HEK293 (cell line): ENCODE data around the gene SRPRB.

Source experiments
- CTCF ChIA-PET: fragments of 350-600 bp; formaldehyde crosslinking; extraction: SDS; loops from one replicate; lab custom pipeline; 2021; ENCODE audit warnings: antibody characterized with exemption; lab: Yijun Ruan, JAX
- POLR2A ChIA-PET: fragments of 300-600 bp; formaldehyde crosslinking; extraction: SDS; loops from one replicate; lab custom pipeline; 2020; ENCODE audit warnings: antibody characterized with exemption, inconsistent platforms; lab: Yijun Ruan, JAX
- H3K27ac ChIP-seq: fragments of 200-500 bp; sonication (Bioruptor generic); 2 replicates; pipeline ENCODE4 v1.5.1; 2014; ENCODE audit warnings: low read depth, low read length, control low read depth, inconsistent platforms; ENCODE audit errors: extremely low read depth
- H3K36me3 ChIP-seq, 2 experiments: fragments of 200-500 bp in 1 of 2; sonication (Bioruptor generic) in 1 of 2; 1 replicate in 1 of 2; 2 replicates in 1 of 2; pipeline ENCODE4 v1.5.1; 2014 to 2017; ENCODE audit warnings: inconsistent platforms in 2 of 2, low read length in 2 of 2; ENCODE audit not compliant: control insufficient read depth in 2 of 2, insufficient read depth in 1 of 2
- H3K4me1 ChIP-seq: fragments of 200-500 bp; sonication (Bioruptor generic); 2 replicates; pipeline ENCODE4 v1.5.1; 2014; ENCODE audit warnings: mild to moderate bottlenecking, low read length, inconsistent platforms; ENCODE audit not compliant: control insufficient read depth, insufficient read depth
- H3K4me3 ChIP-seq: 2 replicates; pipeline ENCODE4 v1.5.1; 2011; ENCODE audit warnings: low read depth, mild to moderate bottlenecking, control low read depth, low read length, moderate library complexity
- H3K9me3 ChIP-seq: fragments of 200-500 bp; sonication (Bioruptor generic); 2 replicates; pipeline ENCODE4 v1.5.1; 2014; ENCODE audit warnings: low read depth, low read length, inconsistent platforms; ENCODE audit not compliant: control insufficient read depth, insufficient read depth
- CTCF ChIP-seq: fragments of 450-650 bp; formaldehyde crosslinking; IDR thresholded peaks from 2 replicates; pipeline ENCODE4 v1.5.1; 2016; ENCODE audit warnings: missing biosample characterization, missing genetic modification characterization
- KLF10 ChIP-seq: fragments of 450-650 bp; IDR thresholded peaks from 2 replicates; pipeline ENCODE4 v1.5.1; 2018; ENCODE audit warnings: missing biosample characterization, mild to moderate bottlenecking, missing genetic modification characterization
- PATZ1 ChIP-seq: fragments of 450-650 bp; formaldehyde crosslinking; IDR thresholded peaks from 2 replicates; pipeline ENCODE4 v1.5.1; 2016; ENCODE audit warnings: missing biosample characterization, missing genetic modification characterization
- PBX3 ChIP-seq: sonication (generic); formaldehyde crosslinking; IDR thresholded peaks from 2 replicates; pipeline ENCODE4 v1.8.1; 2022; ENCODE audit warnings: mild to moderate bottlenecking, moderate library complexity, missing genetic modification reagents
- TCF7L2 ChIP-seq: IDR thresholded peaks from 2 replicates; pipeline ENCODE4 v1.6.1; 2011; ENCODE audit warnings: low read depth, mild to moderate bottlenecking, inconsistent platforms, low read length, moderate library complexity, borderline replicate concordance
- YY1 ChIP-seq: fragments of 450-650 bp; formaldehyde crosslinking; IDR thresholded peaks from 2 replicates; pipeline ENCODE4 v1.5.1; 2018; ENCODE audit warnings: missing biosample characterization, missing genetic modification characterization
- ZBTB11 ChIP-seq: fragments of 450-650 bp; formaldehyde crosslinking; conservative IDR thresholded peaks from 2 replicates; pipeline ENCODE4 v1.5.1; 2016; ENCODE audit warnings: low read depth, missing biosample characterization, missing genetic modification characterization
- ZBTB20 ChIP-seq: fragments of 450-650 bp; formaldehyde crosslinking; IDR thresholded peaks from 2 replicates; pipeline ENCODE4 v1.5.1; 2016; ENCODE audit warnings: missing biosample characterization, missing genetic modification characterization
- ZNF19 ChIP-seq: fragments of 450-650 bp; formaldehyde crosslinking; IDR thresholded peaks from 2 replicates; pipeline ENCODE4; 2016; ENCODE audit warnings: missing biosample characterization, missing genetic modification characterization, low read depth
- ZNF202 ChIP-seq: fragments of 450-650 bp; formaldehyde crosslinking; IDR thresholded peaks from 2 replicates; pipeline ENCODE4 v1.5.1; 2016; ENCODE audit warnings: missing biosample characterization, missing genetic modification characterization, borderline replicate concordance
- ZNF292 ChIP-seq: fragments of 450-650 bp; formaldehyde crosslinking; IDR thresholded peaks from 2 replicates; pipeline ENCODE4 v1.5.1; 2016; ENCODE audit warnings: low read depth, missing biosample characterization, missing genetic modification characterization, borderline replicate concordance
- ZNF335 ChIP-seq: fragments of 450-650 bp; formaldehyde crosslinking; conservative IDR thresholded peaks from 2 replicates; pipeline ENCODE4 v1.5.1; 2016; ENCODE audit warnings: missing biosample characterization, missing genetic modification characterization
- ZNF366 ChIP-seq: fragments of 450-650 bp; formaldehyde crosslinking; conservative IDR thresholded peaks from 2 replicates; pipeline ENCODE4 v1.5.1; 2016; ENCODE audit warnings: missing biosample characterization, missing genetic modification characterization
- ZNF404 ChIP-seq: fragments of 450-650 bp; formaldehyde crosslinking; IDR thresholded peaks from 2 replicates; pipeline ENCODE4 v1.5.1; 2017; ENCODE audit warnings: missing biosample characterization, missing genetic modification characterization
- ZNF530 ChIP-seq: fragments of 450-650 bp; formaldehyde crosslinking; IDR thresholded peaks from 2 replicates; pipeline ENCODE4 v1.5.1; 2016; ENCODE audit warnings: low read depth, missing biosample characterization, missing genetic modification characterization
- ZNF558 ChIP-seq: fragments of 450-650 bp; formaldehyde crosslinking; IDR thresholded peaks from 2 replicates; pipeline ENCODE4 v1.5.1; 2016; ENCODE audit warnings: missing biosample characterization, missing genetic modification characterization
- ZNF561 ChIP-seq: fragments of 450-650 bp; IDR thresholded peaks from 2 replicates; pipeline ENCODE4 v1.5.1; 2018; ENCODE audit warnings: missing biosample characterization, missing genetic modification characterization, borderline replicate concordance
- ZNF610 ChIP-seq: fragments of 450-650 bp; formaldehyde crosslinking; IDR thresholded peaks from 2 replicates; pipeline ENCODE4 v1.5.1; 2016; ENCODE audit warnings: missing biosample characterization, missing genetic modification characterization, borderline replicate concordance
- ZNF704 ChIP-seq: fragments of 450-650 bp; formaldehyde crosslinking; IDR thresholded peaks from 2 replicates; pipeline ENCODE4 v1.5.1; 2016; ENCODE audit warnings: missing biosample characterization, missing genetic modification characterization
- ZNF837 ChIP-seq: fragments of 450-650 bp; formaldehyde crosslinking; IDR thresholded peaks from 2 replicates; pipeline ENCODE4 v1.5.1; 2016; ENCODE audit warnings: missing biosample characterization, missing genetic modification characterization
- ZSCAN4 ChIP-seq: fragments of 450-650 bp; formaldehyde crosslinking; IDR thresholded peaks from 2 replicates; pipeline ENCODE4 v1.5.1; 2017; ENCODE audit warnings: missing biosample characterization, missing genetic modification characterization

SRPRB gene

GRCh38 chr3:133869586-133869985 is 64.0 kb downstream of the SRPRB start:
- Histone ChIP-seq H3K9me3 (no peaks in the 10 kb centered on the region), H3K36me3 (no peaks in the 10 kb centered on the region), H3K4me1 (no peaks in the 10 kb centered on the region), H3K27ac (no peak overlapping the region), H3K4me3 (no peak overlapping the region)
- TF ChIP-seq CTCF (tag by site-specific recombination) (no peak), ZSCAN4 (no peak), ZNF837 (tag by site-specific recombination) (no peak), ZNF19 (tag by site-specific recombination) (no peak), ZNF335 (tag by site-specific recombination) (no peak), KLF10 (tag by site-specific recombination) (no peak), PBX3 (no peak)
- ChIA-PET POLR2A (no interaction called here), CTCF (no interaction called here)

GRCh38 chr3:133870822-133871221 is 65.2 kb downstream of the SRPRB start:
- no peaks in the 10 kb centered on the region for H3K36me3 ChIP-seq
- no peak overlapping the region for H3K4me3 ChIP-seq
- CTCF ChIA-PET: no interaction called here
- no peaks in the 10 kb centered on the region for H3K4me1 ChIP-seq
- TF ChIP-seq ZNF292 (tag by site-specific recombination): no peak
- TF ChIP-seq ZNF558 (tag by site-specific recombination): no peak
- TF ChIP-seq ZSCAN4: no peak
- no peak for TF ChIP-seq ZNF202 (tag by site-specific recombination)
- TF ChIP-seq YY1: no peak
- no peak for TF ChIP-seq ZNF366 (tag by site-specific recombination)
- TF ChIP-seq ZNF704 (tag by site-specific recombination): no peak
- TF ChIP-seq ZNF530 (tag by site-specific recombination): no peak
- TF ChIP-seq ZNF561 (tag by site-specific recombination): no peak
- TF ChIP-seq TCF7L2: no peak
- TF ChIP-seq PATZ1: no peak
- no peak for TF ChIP-seq ZNF404 (tag by site-specific recombination)
- TF ChIP-seq ZNF610 (tag by site-specific recombination): no peak
- TF ChIP-seq ZNF837 (tag by site-specific recombination): no peak
- TF ChIP-seq ZBTB11 (tag by site-specific recombination): no peak
- TF ChIP-seq ZBTB20: no peak
- TF ChIP-seq, all 188 proteins: peak for 0
- Histone ChIP-seq H3K9me3 (no peaks in the 10 kb centered on the region), H3K27ac (no peak overlapping the region)
- POLR2A ChIA-PET: no interaction called here
